ENCODE data around the gene HOMER3.
A peak's percentile ranks its signal among the peaks of the same experiment; 100 is the strongest.

HOMER3 gene

GRCh38 chr19:18900700-18901481 is 40.1 kb downstream of the HOMER3 start:
- no peak for DNase-seq

- no peak for DNase-seq
Observed at GRCh38 chr19:18899624-18900560, 41.1 kb downstream of the HOMER3 start.

GRCh38 chr19:18898607-18899408 is 42.2 kb downstream of the HOMER3 start:
- DNase-seq, result no peak

- no peak for DNase-seq
Observed at GRCh38 chr19:18898081-18898606, 42.9 kb downstream of the HOMER3 start.

- DNase-seq, result no peak
Observed at GRCh38 chr19:18897094-18898029, 43.7 kb downstream of the HOMER3 start.

GRCh38 chr19:18896421-18896841 is 44.6 kb downstream of the HOMER3 start:
- DNase-seq, result no peak

GRCh38 chr19:18895824-18896341 is 45.1 kb downstream of the HOMER3 start, which contains the start of gene CERS1:
CERS1 (minus strand) TSS chr19:18896158; CDS start chr19:18896072, 86 bp downstream.
- no peak for DNase-seq

- peak; percentile 40 for DNase-seq
Observed at GRCh38 chr19:18895038-18895823, 45.8 kb downstream of the HOMER3 start.

- peak; percentile 34 for DNase-seq
Observed at GRCh38 chr19:18894254-18895037, 46.6 kb downstream of the HOMER3 start.

- DNase-seq, result no peak
Observed at GRCh38 chr19:18893587-18894253, 47.3 kb downstream of the HOMER3 start.

GRCh38 chr19:18889949-18890745 is 50.9 kb downstream of the HOMER3 start:
- no peak for DNase-seq

- no peak for DNase-seq
Observed at GRCh38 chr19:18886972-18887371, 54.0 kb downstream of the HOMER3 start.

- no peak for DNase-seq
Observed at GRCh38 chr19:18883526-18884304, 57.3 kb downstream of the HOMER3 start.

GRCh38 chr19:18881491-18881890 is 59.5 kb downstream of the HOMER3 start:
- no peak for DNase-seq

GRCh38 chr19:18879579-18880373 is 61.2 kb downstream of the HOMER3 start:
- DNase-seq, result no peak
